Measurements from ENCODE around the gene NUPR2. TPM values are rescaled to one million over a fixed set of nuclear protein-coding genes. Genes with fewer than 3 reads are reported as not detected.

The NUPR2 gene
- total RNA-seq, 1 experiment from 2014 or later, result not detected

- no peaks in the 10 kb centered on the region for H3K9me3 Mint-ChIP-seq
- peaks cover 6% of the 10 kb centered on the region; the same call in 1 of the 2 replicates for H3K36me3 Mint-ChIP-seq
- no peak overlapping the region for H3K4me3 Mint-ChIP-seq
- ChIA-PET POLR2A (no interaction called here), CTCF (interaction anchor here (1.9 kb wide), 1 partner anchor 13 kb away, joined by 8 read pairs; no protein-coding TSS in a partner anchor)
- TF ChIP-seq ATF1 (CRISPR knock-in tag; IDR thresholded peaks at IDR 0.05) (no peak), HMGA2 (CRISPR knock-in tag; IDR thresholded peaks at IDR 0.05) (no peak), CREB1 (CRISPR knock-in tag; IDR thresholded peaks at IDR 0.05) (no peak), ZNF425 (CRISPR knock-in tag; conservative IDR thresholded peaks at IDR 0.05) (no peak), ZBTB43 (CRISPR knock-in tag; IDR thresholded peaks at IDR 0.05) (no peak), JAZF1 (CRISPR knock-in tag; IDR thresholded peaks at IDR 0.05) (no peak), ZNF121 (CRISPR knock-in tag; IDR thresholded peaks at IDR 0.05) (no peak)
- TF ChIP-seq, protein P1, sequence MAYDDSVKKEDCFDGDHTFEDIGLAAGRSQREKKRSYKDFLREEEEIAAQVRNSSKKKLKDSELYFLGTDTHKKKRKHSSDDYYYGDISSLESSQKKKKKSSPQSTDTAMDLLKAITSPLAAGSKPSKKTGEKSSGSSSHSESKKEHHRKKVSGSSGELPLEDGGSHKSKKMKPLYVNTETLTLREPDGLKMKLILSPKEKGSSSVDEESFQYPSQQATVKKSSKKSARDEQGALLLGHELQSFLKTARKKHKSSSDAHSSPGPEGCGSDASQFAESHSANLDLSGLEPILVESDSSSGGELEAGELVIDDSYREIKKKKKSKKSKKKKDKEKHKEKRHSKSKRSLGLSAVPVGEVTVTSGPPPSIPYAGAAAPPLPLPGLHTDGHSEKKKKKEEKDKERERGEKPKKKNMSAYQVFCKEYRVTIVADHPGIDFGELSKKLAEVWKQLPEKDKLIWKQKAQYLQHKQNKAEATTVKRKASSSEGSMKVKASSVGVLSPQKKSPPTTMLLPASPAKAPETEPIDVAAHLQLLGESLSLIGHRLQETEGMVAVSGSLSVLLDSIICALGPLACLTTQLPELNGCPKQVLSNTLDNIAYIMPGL (CRISPR knock-in tag; IDR thresholded peaks at IDR 0.05), result no peak
- TF ChIP-seq, protein P2, sequence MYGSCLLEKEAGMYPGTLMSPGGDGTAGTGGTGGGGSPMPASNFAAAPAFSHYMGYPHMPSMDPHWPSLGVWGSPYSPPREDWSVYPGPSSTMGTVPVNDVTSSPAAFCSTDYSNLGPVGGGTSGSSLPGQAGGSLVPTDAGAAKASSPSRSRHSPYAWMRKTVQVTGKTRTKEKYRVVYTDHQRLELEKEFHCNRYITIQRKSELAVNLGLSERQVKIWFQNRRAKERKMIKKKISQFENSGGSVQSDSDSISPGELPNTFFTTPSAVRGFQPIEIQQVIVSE (CRISPR knock-in tag; IDR thresholded peaks at IDR 0.05; ENCODE audit: borderline replicate concordance), result no peak
- DNase-seq (ENCODE audit: low spot score), result no peak
- no peaks in the 10 kb centered on the region for H3K4me1 Mint-ChIP-seq
- no peaks in the 10 kb centered on the region for H3K27me3 Mint-ChIP-seq (ENCODE audit: low read depth)
- H3K27ac Mint-ChIP-seq, result no peak overlapping the region
- ATAC-seq, result no peak
These were observed 28.8 kb downstream of the NUPR2 start for GRCh38 chr7:56087445-56087844.

- H3K27ac Mint-ChIP-seq, result no peak overlapping the region
- CTCF ChIA-PET, result interaction anchor here (1.9 kb wide), 1 partner anchor 13 kb away, joined by 8 read pairs; no protein-coding TSS in a partner anchor
- H3K9me3 Mint-ChIP-seq, result no peaks in the 10 kb centered on the region
- peaks cover 10% of the 10 kb centered on the region for H3K36me3 Mint-ChIP-seq
- ATAC-seq (no peak), DNase-seq (ENCODE audit: low spot score) (no peak)
- POLR2A ChIA-PET, result no interaction called here
- no peaks in the 10 kb centered on the region for H3K27me3 Mint-ChIP-seq (ENCODE audit: low read depth)
- no peaks in the 10 kb centered on the region for H3K4me1 Mint-ChIP-seq
- no peak overlapping the region for H3K4me3 Mint-ChIP-seq
- TF ChIP-seq, protein P3, sequence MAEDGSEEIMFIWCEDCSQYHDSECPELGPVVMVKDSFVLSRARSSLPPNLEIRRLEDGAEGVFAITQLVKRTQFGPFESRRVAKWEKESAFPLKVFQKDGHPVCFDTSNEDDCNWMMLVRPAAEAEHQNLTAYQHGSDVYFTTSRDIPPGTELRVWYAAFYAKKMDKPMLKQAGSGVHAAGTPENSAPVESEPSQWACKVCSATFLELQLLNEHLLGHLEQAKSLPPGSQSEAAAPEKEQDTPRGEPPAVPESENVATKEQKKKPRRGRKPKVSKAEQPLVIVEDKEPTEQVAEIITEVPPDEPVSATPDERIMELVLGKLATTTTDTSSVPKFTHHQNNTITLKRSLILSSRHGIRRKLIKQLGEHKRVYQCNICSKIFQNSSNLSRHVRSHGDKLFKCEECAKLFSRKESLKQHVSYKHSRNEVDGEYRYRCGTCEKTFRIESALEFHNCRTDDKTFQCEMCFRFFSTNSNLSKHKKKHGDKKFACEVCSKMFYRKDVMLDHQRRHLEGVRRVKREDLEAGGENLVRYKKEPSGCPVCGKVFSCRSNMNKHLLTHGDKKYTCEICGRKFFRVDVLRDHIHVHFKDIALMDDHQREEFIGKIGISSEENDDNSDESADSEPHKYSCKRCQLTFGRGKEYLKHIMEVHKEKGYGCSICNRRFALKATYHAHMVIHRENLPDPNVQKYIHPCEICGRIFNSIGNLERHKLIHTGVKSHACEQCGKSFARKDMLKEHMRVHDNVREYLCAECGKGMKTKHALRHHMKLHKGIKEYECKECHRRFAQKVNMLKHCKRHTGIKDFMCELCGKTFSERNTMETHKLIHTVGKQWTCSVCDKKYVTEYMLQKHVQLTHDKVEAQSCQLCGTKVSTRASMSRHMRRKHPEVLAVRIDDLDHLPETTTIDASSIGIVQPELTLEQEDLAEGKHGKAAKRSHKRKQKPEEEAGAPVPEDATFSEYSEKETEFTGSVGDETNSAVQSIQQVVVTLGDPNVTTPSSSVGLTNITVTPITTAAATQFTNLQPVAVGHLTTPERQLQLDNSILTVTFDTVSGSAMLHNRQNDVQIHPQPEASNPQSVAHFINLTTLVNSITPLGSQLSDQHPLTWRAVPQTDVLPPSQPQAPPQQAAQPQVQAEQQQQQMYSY (CRISPR knock-in tag; IDR thresholded peaks at IDR 0.05), result no peak
- no peak for TF ChIP-seq ETV6 (CRISPR knock-in tag; IDR thresholded peaks at IDR 0.05)
- TF ChIP-seq FOXJ3 (CRISPR knock-in tag; IDR thresholded peaks at IDR 0.05; ENCODE audit: borderline replicate concordance), result no peak
- no peak for TF ChIP-seq PREB (CRISPR knock-in tag; IDR thresholded peaks at IDR 0.05; ENCODE audit: borderline replicate concordance)
- no peak for TF ChIP-seq TEAD4 (CRISPR knock-in tag; IDR thresholded peaks at IDR 0.05)
- TF ChIP-seq, protein P4, sequence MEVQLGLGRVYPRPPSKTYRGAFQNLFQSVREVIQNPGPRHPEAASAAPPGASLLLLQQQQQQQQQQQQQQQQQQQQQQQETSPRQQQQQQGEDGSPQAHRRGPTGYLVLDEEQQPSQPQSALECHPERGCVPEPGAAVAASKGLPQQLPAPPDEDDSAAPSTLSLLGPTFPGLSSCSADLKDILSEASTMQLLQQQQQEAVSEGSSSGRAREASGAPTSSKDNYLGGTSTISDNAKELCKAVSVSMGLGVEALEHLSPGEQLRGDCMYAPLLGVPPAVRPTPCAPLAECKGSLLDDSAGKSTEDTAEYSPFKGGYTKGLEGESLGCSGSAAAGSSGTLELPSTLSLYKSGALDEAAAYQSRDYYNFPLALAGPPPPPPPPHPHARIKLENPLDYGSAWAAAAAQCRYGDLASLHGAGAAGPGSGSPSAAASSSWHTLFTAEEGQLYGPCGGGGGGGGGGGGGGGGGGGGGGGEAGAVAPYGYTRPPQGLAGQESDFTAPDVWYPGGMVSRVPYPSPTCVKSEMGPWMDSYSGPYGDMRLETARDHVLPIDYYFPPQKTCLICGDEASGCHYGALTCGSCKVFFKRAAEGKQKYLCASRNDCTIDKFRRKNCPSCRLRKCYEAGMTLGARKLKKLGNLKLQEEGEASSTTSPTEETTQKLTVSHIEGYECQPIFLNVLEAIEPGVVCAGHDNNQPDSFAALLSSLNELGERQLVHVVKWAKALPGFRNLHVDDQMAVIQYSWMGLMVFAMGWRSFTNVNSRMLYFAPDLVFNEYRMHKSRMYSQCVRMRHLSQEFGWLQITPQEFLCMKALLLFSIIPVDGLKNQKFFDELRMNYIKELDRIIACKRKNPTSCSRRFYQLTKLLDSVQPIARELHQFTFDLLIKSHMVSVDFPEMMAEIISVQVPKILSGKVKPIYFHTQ (CRISPR knock-in tag; IDR thresholded peaks at IDR 0.05), result no peak
- TF ChIP-seq, protein P5, sequence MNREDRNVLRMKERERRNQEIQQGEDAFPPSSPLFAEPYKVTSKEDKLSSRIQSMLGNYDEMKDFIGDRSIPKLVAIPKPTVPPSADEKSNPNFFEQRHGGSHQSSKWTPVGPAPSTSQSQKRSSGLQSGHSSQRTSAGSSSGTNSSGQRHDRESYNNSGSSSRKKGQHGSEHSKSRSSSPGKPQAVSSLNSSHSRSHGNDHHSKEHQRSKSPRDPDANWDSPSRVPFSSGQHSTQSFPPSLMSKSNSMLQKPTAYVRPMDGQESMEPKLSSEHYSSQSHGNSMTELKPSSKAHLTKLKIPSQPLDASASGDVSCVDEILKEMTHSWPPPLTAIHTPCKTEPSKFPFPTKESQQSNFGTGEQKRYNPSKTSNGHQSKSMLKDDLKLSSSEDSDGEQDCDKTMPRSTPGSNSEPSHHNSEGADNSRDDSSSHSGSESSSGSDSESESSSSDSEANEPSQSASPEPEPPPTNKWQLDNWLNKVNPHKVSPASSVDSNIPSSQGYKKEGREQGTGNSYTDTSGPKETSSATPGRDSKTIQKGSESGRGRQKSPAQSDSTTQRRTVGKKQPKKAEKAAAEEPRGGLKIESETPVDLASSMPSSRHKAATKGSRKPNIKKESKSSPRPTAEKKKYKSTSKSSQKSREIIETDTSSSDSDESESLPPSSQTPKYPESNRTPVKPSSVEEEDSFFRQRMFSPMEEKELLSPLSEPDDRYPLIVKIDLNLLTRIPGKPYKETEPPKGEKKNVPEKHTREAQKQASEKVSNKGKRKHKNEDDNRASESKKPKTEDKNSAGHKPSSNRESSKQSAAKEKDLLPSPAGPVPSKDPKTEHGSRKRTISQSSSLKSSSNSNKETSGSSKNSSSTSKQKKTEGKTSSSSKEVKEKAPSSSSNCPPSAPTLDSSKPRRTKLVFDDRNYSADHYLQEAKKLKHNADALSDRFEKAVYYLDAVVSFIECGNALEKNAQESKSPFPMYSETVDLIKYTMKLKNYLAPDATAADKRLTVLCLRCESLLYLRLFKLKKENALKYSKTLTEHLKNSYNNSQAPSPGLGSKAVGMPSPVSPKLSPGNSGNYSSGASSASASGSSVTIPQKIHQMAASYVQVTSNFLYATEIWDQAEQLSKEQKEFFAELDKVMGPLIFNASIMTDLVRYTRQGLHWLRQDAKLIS (CRISPR knock-in tag; IDR thresholded peaks at IDR 0.05; ENCODE audit: borderline replicate concordance), result no peak
- TF ChIP-seq ZNF317 (CRISPR knock-in tag; IDR thresholded peaks at IDR 0.05; ENCODE audit: borderline replicate concordance, low read depth), result no peak
These were observed 29.5 kb downstream of the NUPR2 start for GRCh38 chr7:56086761-56087160.
